Hematopoietic multipotent progenitor cell (in vitro differentiated cells): ENCODE data around the gene ACTR3C. TPM values are rescaled to one million over a fixed set of nuclear protein-coding genes. Genes with fewer than 3 reads are reported as not detected.
"Not testable (repeated sequence)": the region's sequence is repeated elsewhere in the genome, so short reads cannot be mapped to it uniquely, and the experiment has no call there.

ENCODE experiments used
- DNase-seq, 3 donors: peaks; one replicate each; pipeline ENCODE4 v3.0.0-alpha.2; 2011 to 2015; ENCODE audit warnings: low read depth in 2 of 3, low spot score in 2 of 3
- total RNA-seq: library from RNA; depleted of rRNA; stranded (reverse); fragments of >200 nt; gene quantifications from one replicate; pipeline ENCODE4 v1.2.3, GENCODE V29; 2012

Gene ACTR3C
- total RNA-seq, 1 donor: 26.4 TPM

- DNase-seq: peak in 1 of 3 donors; percentile 7
Measured at GRCh38 chr7:150287815-150288214, 35.5 kb downstream of the ACTR3C start.

- DNase-seq: peak in 1 of 3 donors; percentile 51
Measured at GRCh38 chr7:150285849-150286754, 37.2 kb downstream of the ACTR3C start.

GRCh38 chr7:150283608-150284007 lies 39.7 kb downstream of the ACTR3C start:
- not testable (repeated sequence) for DNase-seq

DNA sequence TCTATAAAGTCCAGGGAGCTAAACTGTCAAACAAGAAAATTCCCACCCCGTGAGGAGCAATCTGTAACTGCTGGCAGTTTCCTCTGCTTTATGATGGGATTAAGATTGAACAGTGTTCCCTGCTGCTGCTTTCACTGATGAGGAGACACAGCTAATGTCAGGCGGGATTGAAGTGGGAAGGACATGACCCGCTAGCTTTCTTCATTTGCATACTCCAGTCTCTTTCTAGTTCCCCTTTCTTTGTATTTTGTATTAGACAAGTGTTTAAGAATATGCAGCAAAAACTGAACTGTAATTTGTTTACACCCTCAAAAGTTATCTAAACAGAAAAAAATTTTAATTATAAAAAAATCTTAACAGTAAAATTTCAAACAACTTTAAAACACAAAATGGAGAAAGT lies 40.2 kb downstream of the ACTR3C start:
- not testable (repeated sequence) for DNase-seq

DNA sequence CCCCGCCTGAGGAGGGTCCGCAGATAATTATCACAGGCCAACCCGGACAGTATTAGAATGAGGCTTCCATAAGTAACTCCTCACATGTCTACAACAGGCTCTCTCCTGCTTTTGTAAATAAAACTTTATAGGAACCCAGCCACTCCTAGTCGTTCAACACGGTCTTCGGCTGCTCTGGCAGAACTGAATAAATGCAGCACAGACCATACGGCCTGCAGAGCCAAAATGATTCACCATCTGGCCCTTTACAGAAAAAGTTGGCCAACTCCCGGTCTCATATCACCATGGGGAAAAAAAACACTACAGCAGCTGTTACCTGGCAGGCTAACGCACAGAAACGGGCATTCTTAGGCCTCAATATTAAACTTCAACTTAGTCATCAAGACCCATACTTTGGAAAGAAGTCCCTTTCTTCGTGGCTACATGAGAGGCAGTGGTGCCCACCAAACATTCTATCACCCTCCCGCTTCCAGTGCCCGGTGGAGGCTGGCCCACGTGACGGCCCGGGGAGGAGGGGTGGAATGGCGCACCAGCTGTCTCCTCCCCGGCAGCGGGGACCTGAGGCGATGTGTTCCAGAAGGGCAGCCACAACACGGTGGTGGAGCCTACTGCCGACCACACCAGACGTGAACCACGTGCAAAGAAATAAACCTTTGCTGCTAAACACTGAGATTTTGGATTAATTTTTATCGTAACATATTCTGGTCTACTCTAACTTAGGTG lies 41.5 kb downstream of the ACTR3C start:
- not testable (repeated sequence) for DNase-seq

GRCh38 chr7:150278383-150278782 lies 45.0 kb downstream of the ACTR3C start:
- not testable (repeated sequence) for DNase-seq

GRCh38 chr7:150276132-150276695 lies 47.1 kb downstream of the ACTR3C start:
- peak in 1 of 3 donors; percentile 58 for DNase-seq

DNA sequence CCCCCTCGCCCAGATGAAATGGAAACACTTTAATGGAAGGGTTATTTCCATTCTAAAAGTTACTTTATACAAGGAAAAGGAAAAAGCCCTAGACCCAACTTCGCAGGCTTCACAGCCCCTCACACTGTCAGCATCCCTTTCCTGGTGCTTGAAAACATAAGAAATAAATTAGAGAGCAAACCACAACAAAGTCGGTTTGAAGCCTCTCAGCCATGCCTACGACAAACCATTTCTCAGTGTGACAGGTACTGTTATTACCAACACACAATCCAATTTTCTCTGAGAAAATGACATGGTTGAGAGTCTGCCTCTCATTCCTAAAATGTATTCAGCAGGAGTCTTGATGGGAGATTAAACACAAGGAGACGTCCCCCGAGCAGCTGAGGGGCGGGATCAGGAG lies 51.4 kb downstream of the ACTR3C start:
- not testable (repeated sequence) for DNase-seq

- not testable (repeated sequence) for DNase-seq
Measured at GRCh38 chr7:150270101-150270824, 53.1 kb downstream of the ACTR3C start.

GRCh38 chr7:150268798-150269197 lies 54.5 kb downstream of the ACTR3C start:
- DNase-seq: not testable (repeated sequence)

DNA sequence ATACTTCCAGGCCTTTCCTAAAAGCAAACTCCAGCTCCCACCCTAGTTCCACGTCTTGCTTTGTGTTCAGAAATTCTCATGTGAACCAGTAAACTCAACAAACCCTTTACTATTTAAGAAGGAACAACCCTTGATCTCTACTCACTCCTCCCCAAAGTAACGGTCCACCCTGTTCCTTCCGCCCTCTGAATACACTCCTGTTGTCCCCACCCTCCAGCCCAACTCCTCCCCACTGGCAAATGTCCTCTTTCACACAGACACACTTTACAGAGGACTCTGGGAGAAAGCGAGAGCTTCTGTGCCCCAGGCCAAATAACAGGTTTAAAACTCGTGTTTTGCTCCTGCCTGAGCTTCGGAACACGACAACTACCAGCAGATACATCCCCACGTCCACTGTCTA lies 55.1 kb downstream of the ACTR3C start:
- not testable (repeated sequence) for DNase-seq

DNA sequence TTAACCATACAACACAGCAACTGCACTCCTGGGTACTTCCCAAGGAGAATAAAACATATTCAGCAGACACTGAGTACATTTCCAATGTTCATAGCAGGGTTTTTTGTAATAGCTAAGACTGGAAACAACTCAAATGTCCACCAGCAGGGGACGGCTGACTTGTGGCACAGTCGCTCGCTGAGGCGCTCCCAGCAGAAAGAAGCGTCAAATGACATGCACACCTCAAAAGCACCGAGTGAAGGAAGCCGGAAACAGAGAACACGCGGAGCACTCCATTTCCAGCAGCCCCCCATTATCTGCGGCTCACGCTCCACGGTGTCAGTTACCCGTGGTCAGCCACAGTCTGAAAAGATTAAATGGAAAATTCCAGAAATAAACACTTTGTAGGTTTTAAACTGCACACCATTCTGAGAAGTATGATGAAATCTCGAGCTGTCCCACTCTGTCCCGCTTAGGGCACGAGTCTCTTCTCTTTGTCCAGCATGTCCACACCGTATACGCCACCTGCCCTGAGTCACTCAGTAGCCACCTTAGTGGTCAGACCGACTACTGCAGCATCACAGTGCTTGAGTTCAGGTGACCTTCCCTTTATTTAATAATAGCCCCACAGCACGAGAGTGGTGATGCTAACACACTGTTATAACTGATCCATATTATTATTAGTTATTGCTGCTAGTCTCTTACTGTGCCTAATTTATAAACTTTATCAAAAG lies 56.2 kb downstream of the ACTR3C start:
- not testable (repeated sequence) for DNase-seq

- DNase-seq: not testable (repeated sequence)
Measured at GRCh38 chr7:150262656-150263055, 60.7 kb downstream of the ACTR3C start.

GRCh38 chr7:150247745-150248144 lies 75.6 kb downstream of the ACTR3C start:
- not testable (repeated sequence) for DNase-seq

GRCh38 chr7:150245208-150245607 lies 78.1 kb downstream of the ACTR3C start:
- DNase-seq: not testable (repeated sequence)

- DNase-seq: not testable (repeated sequence)
Measured at GRCh38 chr7:150242935-150243334, 80.4 kb downstream of the ACTR3C start.

- DNase-seq: not testable (repeated sequence)
Measured at GRCh38 chr7:150225444-150225843, 97.9 kb downstream of the ACTR3C start.

DNA sequence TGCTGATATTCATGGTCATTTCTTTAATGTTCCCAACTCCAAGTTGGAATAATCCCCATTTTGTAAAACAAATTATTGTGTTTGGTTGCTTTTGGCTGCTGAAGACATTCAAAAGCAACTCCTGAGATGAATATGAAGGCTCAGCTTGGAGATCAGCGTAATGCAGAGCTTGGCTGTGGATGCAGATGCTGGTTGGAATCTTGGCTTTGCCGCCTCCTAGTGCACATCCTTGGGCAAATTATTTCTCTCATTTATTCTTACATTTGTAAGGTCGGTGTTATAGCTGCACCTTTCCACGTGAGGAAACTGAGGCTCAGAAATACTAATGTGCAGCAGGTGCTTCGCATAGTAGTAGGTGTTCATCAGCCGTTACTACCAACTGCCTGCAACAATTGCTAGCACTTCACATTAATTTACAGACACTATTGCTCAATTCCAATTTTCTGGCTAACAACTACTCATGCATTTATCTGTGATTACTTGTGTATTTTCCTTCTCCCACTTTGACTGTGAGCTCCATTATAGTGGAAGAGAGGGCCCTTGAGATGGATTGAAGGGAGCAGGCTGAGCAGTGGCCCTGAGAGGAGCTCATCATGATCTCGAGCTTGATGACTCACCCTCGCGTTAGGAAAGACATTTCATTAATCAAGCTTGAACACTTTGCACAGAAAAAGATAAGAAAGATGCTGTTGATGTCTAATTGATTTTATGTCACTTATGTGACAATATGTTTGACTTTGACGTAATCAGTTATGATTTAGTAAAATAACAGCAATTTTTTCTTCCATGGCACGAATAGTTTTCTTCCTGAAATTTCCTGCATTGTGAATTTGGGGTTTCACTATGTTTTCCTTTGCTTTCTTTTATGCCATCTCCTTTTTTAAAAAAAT lies 101.0 kb downstream of the ACTR3C start:
- peak in 1 of 3 donors; percentile 1 for DNase-seq

GRCh38 chr7:150220673-150221181 lies 102.6 kb downstream of the ACTR3C start:
- DNase-seq: peak in 1 of 3 donors; percentile 2
